ENCODE results near the gene AGPAT4. TPM values are rescaled to one million over a fixed set of nuclear protein-coding genes. Genes with fewer than 3 reads are reported as not detected.

AGPAT4 gene
- total RNA-seq, 2 experiments from 2014 or later = 0.95 to 1.3 TPM

DNA sequence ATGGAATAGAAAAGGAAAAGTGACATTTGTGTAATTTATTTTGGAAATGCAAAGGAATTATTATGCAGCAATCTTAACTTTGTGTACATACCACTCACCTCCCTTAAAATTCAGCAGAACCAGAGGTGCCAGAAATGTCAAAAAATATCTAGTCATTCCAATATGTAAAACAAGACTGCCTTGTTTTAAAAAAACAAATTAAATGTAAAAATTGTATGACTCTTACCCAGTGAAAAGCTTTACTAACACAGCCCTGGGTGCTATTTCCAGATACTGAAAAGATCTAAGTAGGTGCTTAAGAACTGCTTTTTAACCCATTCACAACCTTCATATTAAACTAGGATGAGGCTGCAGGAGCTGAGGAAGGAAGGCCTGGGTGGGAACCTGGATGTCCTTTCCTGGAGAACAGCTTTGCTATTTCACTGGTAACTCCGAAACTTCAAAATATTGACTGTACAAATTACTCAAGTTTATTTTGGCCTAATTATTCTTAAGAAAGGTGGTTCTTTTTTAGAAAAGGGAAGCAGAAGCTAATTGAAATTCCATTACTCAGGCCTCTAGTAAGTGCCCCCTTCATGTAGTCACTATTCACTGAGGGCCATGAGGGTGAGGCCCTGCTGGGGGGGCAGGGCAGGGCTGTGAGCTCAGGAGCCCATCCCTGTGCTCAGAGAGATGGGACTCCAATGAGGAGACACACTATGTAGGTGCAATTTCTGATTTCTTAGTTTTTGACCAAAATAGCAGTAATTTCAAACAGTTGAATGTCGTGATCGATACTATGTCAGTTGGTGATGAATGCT, 142.7 kb downstream of the AGPAT4 start:
- ChIA-PET POLR2A (interaction anchor here (0.6 to 0.7 kb wide), 2 partner anchors 1257 to 1783 kb away, joined by 3 read pairs; no protein-coding TSS in a partner anchor), CTCF (ENCODE audit: unreplicated experiment) (no interaction called here)
- no peaks in the 10 kb centered on the region for H3K9me2 ChIP-seq (ENCODE audit: insufficient read depth, low read length)
- TF ChIP-seq EZH2phosphoT487 (IDR thresholded peaks at IDR 0.05; ENCODE audit: borderline replicate concordance, low read depth, low read length) = no peak
- TF ChIP-seq, protein P1, sequence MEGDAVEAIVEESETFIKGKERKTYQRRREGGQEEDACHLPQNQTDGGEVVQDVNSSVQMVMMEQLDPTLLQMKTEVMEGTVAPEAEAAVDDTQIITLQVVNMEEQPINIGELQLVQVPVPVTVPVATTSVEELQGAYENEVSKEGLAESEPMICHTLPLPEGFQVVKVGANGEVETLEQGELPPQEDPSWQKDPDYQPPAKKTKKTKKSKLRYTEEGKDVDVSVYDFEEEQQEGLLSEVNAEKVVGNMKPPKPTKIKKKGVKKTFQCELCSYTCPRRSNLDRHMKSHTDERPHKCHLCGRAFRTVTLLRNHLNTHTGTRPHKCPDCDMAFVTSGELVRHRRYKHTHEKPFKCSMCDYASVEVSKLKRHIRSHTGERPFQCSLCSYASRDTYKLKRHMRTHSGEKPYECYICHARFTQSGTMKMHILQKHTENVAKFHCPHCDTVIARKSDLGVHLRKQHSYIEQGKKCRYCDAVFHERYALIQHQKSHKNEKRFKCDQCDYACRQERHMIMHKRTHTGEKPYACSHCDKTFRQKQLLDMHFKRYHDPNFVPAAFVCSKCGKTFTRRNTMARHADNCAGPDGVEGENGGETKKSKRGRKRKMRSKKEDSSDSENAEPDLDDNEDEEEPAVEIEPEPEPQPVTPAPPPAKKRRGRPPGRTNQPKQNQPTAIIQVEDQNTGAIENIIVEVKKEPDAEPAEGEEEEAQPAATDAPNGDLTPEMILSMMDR (conservative IDR thresholded peaks at IDR 0.05; ENCODE audit: low read length) = no peak
- no peaks in the 10 kb centered on the region; the same call in 1 of the 2 replicates for H3K36me3 ChIP-seq (ENCODE audit: insufficient read depth, low read length)
- no peaks in the 10 kb centered on the region for H3K79me2 ChIP-seq (ENCODE audit: insufficient read depth, low read depth, low read length)
- intact Hi-C loops (cut with micrococcal nuclease; ENCODE audit: unreplicated experiment) = no loop called here
- no peak overlapping the region for H3K4me2 ChIP-seq (ENCODE audit: low read length)
- no peaks in the 10 kb centered on the region for H4K20me1 ChIP-seq (ENCODE audit: insufficient read depth, low read length)
- no TSS peak for BruUV-seq (replicated peaks)
- no peak overlapping the region for H3K4me3 ChIP-seq (ENCODE audit: low read depth, low read length, poor library complexity, severe bottlenecking)
- H3K9me3 ChIP-seq (ENCODE audit: low read length) = no peaks in the 10 kb centered on the region
- H3K27ac ChIP-seq (ENCODE audit: low read depth, low read length, poor library complexity, severe bottlenecking) = no peak overlapping the region
- H2AFZ ChIP-seq (ENCODE audit: low read length) = no peak overlapping the region
- no peak for DNase-seq (ENCODE audit: low spot score)
- peaks cover 8% of the 10 kb centered on the region for H3K4me1 ChIP-seq (ENCODE audit: insufficient read depth, low read length, poor library complexity, severe bottlenecking)

DNA sequence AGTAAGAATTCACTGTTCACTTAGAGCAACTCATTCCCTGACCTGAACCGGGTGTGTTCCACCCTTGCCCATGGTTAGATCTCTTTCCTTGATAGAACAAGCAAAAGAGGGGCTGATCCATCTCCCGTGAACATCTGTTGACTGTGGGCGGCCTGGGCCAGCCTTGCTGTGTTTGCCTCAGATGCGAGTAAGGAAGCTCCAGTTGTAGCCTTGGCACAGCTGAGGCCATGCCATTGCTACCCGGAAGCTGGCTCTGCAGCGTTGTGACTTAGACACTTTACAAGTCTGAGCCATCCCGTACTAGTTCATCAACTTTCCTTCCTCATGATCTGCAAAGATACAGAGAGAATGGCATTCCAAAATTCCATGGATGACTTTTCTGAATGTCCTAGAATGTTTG, 143.3 kb downstream of the AGPAT4 start:
- no peak overlapping the region for H3K4me2 ChIP-seq (ENCODE audit: low read length)
- CTCF ChIA-PET (ENCODE audit: unreplicated experiment) = no interaction called here
- no peak for DNase-seq (ENCODE audit: low spot score)
- H3K9me2 ChIP-seq (ENCODE audit: insufficient read depth, low read length) = no peaks in the 10 kb centered on the region
- BruUV-seq (replicated peaks) = no TSS peak
- no peak overlapping the region for H3K4me3 ChIP-seq (ENCODE audit: low read depth, low read length, poor library complexity, severe bottlenecking)
- intact Hi-C loops (cut with micrococcal nuclease; ENCODE audit: unreplicated experiment) = no loop called here
- POLR2A ChIA-PET = no interaction called here
- peaks cover 1% of the 10 kb centered on the region for H3K4me1 ChIP-seq (ENCODE audit: insufficient read depth, low read length, poor library complexity, severe bottlenecking)
- H3K27ac ChIP-seq (ENCODE audit: low read depth, low read length, poor library complexity, severe bottlenecking) = no peak overlapping the region
- H4K20me1 ChIP-seq (ENCODE audit: insufficient read depth, low read length) = no peaks in the 10 kb centered on the region
- H3K79me2 ChIP-seq (ENCODE audit: insufficient read depth, low read depth, low read length) = no peaks in the 10 kb centered on the region
- no peak overlapping the region for H2AFZ ChIP-seq (ENCODE audit: low read length)
- no peaks in the 10 kb centered on the region for H3K9me3 ChIP-seq (ENCODE audit: low read length)
- H3K36me3 ChIP-seq (ENCODE audit: insufficient read depth, low read length) = no peaks in the 10 kb centered on the region; the same call in 1 of the 2 replicates
- no peak for TF ChIP-seq EZH2phosphoT487 (IDR thresholded peaks at IDR 0.05; ENCODE audit: borderline replicate concordance, low read depth, low read length)
- TF ChIP-seq, protein P1 (conservative IDR thresholded peaks at IDR 0.05; ENCODE audit: low read length) = no peak

- TF ChIP-seq EZH2phosphoT487 (IDR thresholded peaks at IDR 0.05; ENCODE audit: borderline replicate concordance, low read depth, low read length) = no peak
- TF ChIP-seq, protein P1 (conservative IDR thresholded peaks at IDR 0.05; ENCODE audit: low read length) = no peak
- BruUV-seq (replicated peaks) = no TSS peak
- no peak overlapping the region for H3K27ac ChIP-seq (ENCODE audit: low read depth, low read length, poor library complexity, severe bottlenecking)
- no peak overlapping the region for H2AFZ ChIP-seq (ENCODE audit: low read length)
- H3K9me2 ChIP-seq (ENCODE audit: insufficient read depth, low read length) = no peaks in the 10 kb centered on the region
- intact Hi-C loops (cut with micrococcal nuclease; ENCODE audit: unreplicated experiment) = no loop called here
- no peak overlapping the region for H3K4me3 ChIP-seq (ENCODE audit: low read depth, low read length, poor library complexity, severe bottlenecking)
- H3K79me2 ChIP-seq (ENCODE audit: insufficient read depth, low read depth, low read length) = no peaks in the 10 kb centered on the region
- no peaks in the 10 kb centered on the region for H3K9me3 ChIP-seq (ENCODE audit: low read length)
- ChIA-PET CTCF (ENCODE audit: unreplicated experiment) (no interaction called here), POLR2A (no interaction called here)
- no peaks in the 10 kb centered on the region; the same call in 1 of the 2 replicates for H3K36me3 ChIP-seq (ENCODE audit: insufficient read depth, low read length)
- H3K4me2 ChIP-seq (ENCODE audit: low read length) = no peak overlapping the region
- DNase-seq (ENCODE audit: low spot score) = no peak
- no peaks in the 10 kb centered on the region for H4K20me1 ChIP-seq (ENCODE audit: insufficient read depth, low read length)
- no peaks in the 10 kb centered on the region for H3K4me1 ChIP-seq (ENCODE audit: insufficient read depth, low read length, poor library complexity, severe bottlenecking)
These were observed 145.1 kb downstream of the AGPAT4 start for GRCh38 chr6:161128680-161129196.
